Measurements from ENCODE around the gene PTPRT.

Gene PTPRT

DNA sequence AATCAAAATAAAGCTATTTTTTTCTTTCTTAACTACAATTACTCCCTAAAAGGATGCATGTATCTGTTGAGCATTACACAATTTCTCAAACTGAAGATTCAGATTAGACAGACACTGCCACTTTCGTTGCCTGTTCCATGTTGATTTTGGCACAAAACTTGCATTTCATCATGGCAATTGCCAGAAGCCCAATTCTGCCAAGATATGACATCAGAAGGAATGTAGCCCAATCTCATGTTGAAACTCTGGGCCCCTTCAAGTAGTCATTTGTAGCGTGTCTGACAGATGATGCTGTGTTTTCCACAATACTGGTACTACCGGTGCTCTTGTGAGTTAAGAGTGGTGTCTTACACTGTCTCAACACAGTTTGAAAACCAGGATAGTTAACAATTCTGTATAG, 705.4 kb downstream of the PTPRT start:
- ChIA-PET CTCF (no interaction called here), POLR2A (no interaction called here)
- TF ChIP-seq TARDBP (IDR thresholded peaks at IDR 0.05) (no peak), FOXK2 (IDR thresholded peaks at IDR 0.05) (no peak), NFRKB (IDR thresholded peaks at IDR 0.05) (no peak), LEF1 (IDR thresholded peaks at IDR 0.05; ENCODE audit: borderline replicate concordance) (no peak), L3MBTL2 (conservative IDR thresholded peaks at IDR 0.05) (no peak), ZNF384 (IDR thresholded peaks at IDR 0.05) (no peak), ARNT (IDR thresholded peaks at IDR 0.05) (no peak), FOXA1 (IDR thresholded peaks at IDR 0.05) (no peak), BHLHE40 (IDR thresholded peaks at IDR 0.05; ENCODE audit: borderline replicate concordance) (no peak), CTBP1 (IDR thresholded peaks at IDR 0.05; ENCODE audit: borderline replicate concordance) (no peak)
- DNase-seq (ENCODE audit: extremely low spot score): no peak

DNA sequence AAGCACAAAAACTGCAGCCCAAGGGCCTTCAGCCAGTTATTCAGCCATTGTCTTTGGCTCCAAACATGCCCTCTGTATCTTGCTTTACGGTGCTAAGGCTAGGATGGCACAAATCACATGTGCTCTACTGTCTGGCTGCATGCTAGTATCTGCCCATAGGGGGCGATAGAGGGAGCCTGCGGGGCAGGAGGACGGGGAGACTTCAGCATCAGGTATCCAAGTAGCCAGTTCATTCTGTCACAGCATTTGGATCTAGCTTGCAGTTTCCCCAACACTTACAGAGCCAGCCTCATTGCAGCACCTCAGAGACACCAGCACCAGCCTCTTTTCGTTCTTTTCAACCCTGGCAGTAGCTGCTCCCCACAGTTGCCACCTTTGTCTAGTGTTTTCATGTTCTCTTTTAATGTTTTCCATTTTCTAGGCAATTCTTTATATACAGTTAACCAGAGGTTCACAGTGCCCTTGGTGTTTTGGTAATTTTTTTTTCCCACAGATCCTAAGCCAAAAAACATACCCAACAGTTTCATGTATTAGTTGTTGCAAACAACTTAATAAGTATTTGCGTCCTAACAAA, 705.9 kb downstream of the PTPRT start:
- ChIA-PET POLR2A (no interaction called here), CTCF (no interaction called here)
- TF ChIP-seq CTBP1 (IDR thresholded peaks at IDR 0.05; ENCODE audit: borderline replicate concordance) (no peak), FOXA1 (IDR thresholded peaks at IDR 0.05) (no peak), SP1 (IDR thresholded peaks at IDR 0.05) (no peak), FOXM1 (IDR thresholded peaks at IDR 0.05; ENCODE audit: borderline replicate concordance) (no peak), FOXK2 (IDR thresholded peaks at IDR 0.05) (no peak), TARDBP (IDR thresholded peaks at IDR 0.05) (no peak), ELF4 (IDR thresholded peaks at IDR 0.05) (no peak), LEF1 (IDR thresholded peaks at IDR 0.05; ENCODE audit: borderline replicate concordance) (no peak), L3MBTL2 (conservative IDR thresholded peaks at IDR 0.05) (no peak), NFRKB (IDR thresholded peaks at IDR 0.05) (no peak), ZNF384 (IDR thresholded peaks at IDR 0.05) (no peak), BHLHE40 (IDR thresholded peaks at IDR 0.05; ENCODE audit: borderline replicate concordance) (no peak), HDGF (IDR thresholded peaks at IDR 0.05; ENCODE audit: borderline replicate concordance) (no peak), SUZ12 (IDR thresholded peaks at IDR 0.05) (no peak), ARNT (IDR thresholded peaks at IDR 0.05) (no peak)
- TF ChIP-seq, protein P1, sequence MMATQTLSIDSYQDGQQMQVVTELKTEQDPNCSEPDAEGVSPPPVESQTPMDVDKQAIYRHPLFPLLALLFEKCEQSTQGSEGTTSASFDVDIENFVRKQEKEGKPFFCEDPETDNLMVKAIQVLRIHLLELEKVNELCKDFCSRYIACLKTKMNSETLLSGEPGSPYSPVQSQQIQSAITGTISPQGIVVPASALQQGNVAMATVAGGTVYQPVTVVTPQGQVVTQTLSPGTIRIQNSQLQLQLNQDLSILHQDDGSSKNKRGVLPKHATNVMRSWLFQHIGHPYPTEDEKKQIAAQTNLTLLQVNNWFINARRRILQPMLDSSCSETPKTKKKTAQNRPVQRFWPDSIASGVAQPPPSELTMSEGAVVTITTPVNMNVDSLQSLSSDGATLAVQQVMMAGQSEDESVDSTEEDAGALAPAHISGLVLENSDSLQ (IDR thresholded peaks at IDR 0.05): no peak
- DNase-seq (ENCODE audit: extremely low spot score): peak; percentile 59

DNA sequence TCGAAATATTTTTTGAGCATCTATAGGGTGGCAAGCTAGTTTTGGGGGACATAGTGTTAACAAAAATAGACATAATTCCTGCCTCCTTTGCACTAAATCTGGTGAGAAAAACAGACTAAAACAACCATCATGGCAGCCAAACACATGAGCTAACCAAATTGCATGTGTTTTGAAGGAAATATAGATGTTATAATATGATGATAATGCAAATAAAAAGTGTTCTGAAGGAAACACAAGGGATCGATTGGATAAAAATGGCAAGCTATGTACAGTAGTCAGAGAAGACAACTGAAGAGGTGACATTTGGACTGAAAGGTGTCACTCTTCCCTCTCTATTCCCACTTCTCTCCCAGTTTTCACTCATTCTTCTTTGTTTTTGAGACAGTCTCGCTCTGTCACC, 706.9 kb downstream of the PTPRT start:
- POLR2A ChIA-PET: no interaction called here
- DNase-seq (ENCODE audit: extremely low spot score): no peak
- no peak for TF ChIP-seq LEF1 (IDR thresholded peaks at IDR 0.05; ENCODE audit: borderline replicate concordance)
- no peak for TF ChIP-seq ARNT (IDR thresholded peaks at IDR 0.05)
- TF ChIP-seq CTBP1 (IDR thresholded peaks at IDR 0.05; ENCODE audit: borderline replicate concordance): no peak
- TF ChIP-seq SP1 (IDR thresholded peaks at IDR 0.05): no peak
- no peak for TF ChIP-seq FOXM1 (IDR thresholded peaks at IDR 0.05; ENCODE audit: borderline replicate concordance)
- TF ChIP-seq FOXK2 (IDR thresholded peaks at IDR 0.05): no peak
- no peak for TF ChIP-seq L3MBTL2 (conservative IDR thresholded peaks at IDR 0.05)
- TF ChIP-seq BHLHE40 (IDR thresholded peaks at IDR 0.05; ENCODE audit: borderline replicate concordance): no peak
- TF ChIP-seq NFRKB (IDR thresholded peaks at IDR 0.05): no peak
- TF ChIP-seq, protein P1 (IDR thresholded peaks at IDR 0.05): no peak
- no peak for TF ChIP-seq ZNF384 (IDR thresholded peaks at IDR 0.05)
- TF ChIP-seq SUZ12 (IDR thresholded peaks at IDR 0.05): no peak
- TF ChIP-seq ELF4 (IDR thresholded peaks at IDR 0.05): no peak
- TF ChIP-seq FOXA1 (IDR thresholded peaks at IDR 0.05): no peak
- TF ChIP-seq TARDBP (IDR thresholded peaks at IDR 0.05): no peak
- TF ChIP-seq HDGF (IDR thresholded peaks at IDR 0.05; ENCODE audit: borderline replicate concordance): no peak
- CTCF ChIA-PET: interaction anchor here (0.5 kb wide), 1 partner anchor 41 kb away, joined by 3 read pairs; no protein-coding TSS in a partner anchor

GRCh38 chr20:42475773-42476172, 713.9 kb downstream of the PTPRT start:
- ChIA-PET CTCF (no interaction called here), POLR2A (no interaction called here)
- TF ChIP-seq ZNF384 (IDR thresholded peaks at IDR 0.05): no peak
- TF ChIP-seq BHLHE40 (IDR thresholded peaks at IDR 0.05; ENCODE audit: borderline replicate concordance): no peak
- TF ChIP-seq ARNT (IDR thresholded peaks at IDR 0.05): no peak
- no peak for TF ChIP-seq SP1 (IDR thresholded peaks at IDR 0.05)
- no peak for TF ChIP-seq SUZ12 (IDR thresholded peaks at IDR 0.05)
- no peak for TF ChIP-seq TARDBP (IDR thresholded peaks at IDR 0.05)
- no peak for TF ChIP-seq HDGF (IDR thresholded peaks at IDR 0.05; ENCODE audit: borderline replicate concordance)
- TF ChIP-seq, protein P1 (IDR thresholded peaks at IDR 0.05): no peak
- TF ChIP-seq LEF1 (IDR thresholded peaks at IDR 0.05; ENCODE audit: borderline replicate concordance): no peak
- no peak for TF ChIP-seq FOXK2 (IDR thresholded peaks at IDR 0.05)
- TF ChIP-seq FOXM1 (IDR thresholded peaks at IDR 0.05; ENCODE audit: borderline replicate concordance): no peak
- TF ChIP-seq NFRKB (IDR thresholded peaks at IDR 0.05): no peak
- TF ChIP-seq ELF4 (IDR thresholded peaks at IDR 0.05): no peak
- no peak for TF ChIP-seq CTBP1 (IDR thresholded peaks at IDR 0.05; ENCODE audit: borderline replicate concordance)
- no peak for TF ChIP-seq FOXA1 (IDR thresholded peaks at IDR 0.05)
- no peak for DNase-seq (ENCODE audit: extremely low spot score)

- ChIA-PET CTCF (no interaction called here), POLR2A (no interaction called here)
- DNase-seq (ENCODE audit: extremely low spot score): no peak
- TF ChIP-seq ARNT (IDR thresholded peaks at IDR 0.05) (no peak), FOXA1 (IDR thresholded peaks at IDR 0.05) (no peak), FOXM1 (IDR thresholded peaks at IDR 0.05; ENCODE audit: borderline replicate concordance) (no peak), LEF1 (IDR thresholded peaks at IDR 0.05; ENCODE audit: borderline replicate concordance) (no peak), ZNF384 (IDR thresholded peaks at IDR 0.05) (no peak), ELF4 (IDR thresholded peaks at IDR 0.05) (no peak)
Observed at GRCh38 chr20:42474646-42475045, 715.1 kb downstream of the PTPRT start.

GRCh38 chr20:42472198-42472597, 717.5 kb downstream of the PTPRT start:
- ChIA-PET CTCF (interaction anchor here (1.1 kb wide), 1 partner anchor 127 kb away, joined by 3 read pairs; no protein-coding TSS in a partner anchor), POLR2A (no interaction called here)
- no peak for TF ChIP-seq ARNT (IDR thresholded peaks at IDR 0.05)
- TF ChIP-seq, protein P1 (IDR thresholded peaks at IDR 0.05): no peak
- no peak for TF ChIP-seq HDGF (IDR thresholded peaks at IDR 0.05; ENCODE audit: borderline replicate concordance)
- TF ChIP-seq NFRKB (IDR thresholded peaks at IDR 0.05): no peak
- no peak for TF ChIP-seq FOXM1 (IDR thresholded peaks at IDR 0.05; ENCODE audit: borderline replicate concordance)
- TF ChIP-seq LEF1 (IDR thresholded peaks at IDR 0.05; ENCODE audit: borderline replicate concordance): no peak
- no peak for TF ChIP-seq SUZ12 (IDR thresholded peaks at IDR 0.05)
- TF ChIP-seq L3MBTL2 (conservative IDR thresholded peaks at IDR 0.05): no peak
- TF ChIP-seq BHLHE40 (IDR thresholded peaks at IDR 0.05; ENCODE audit: borderline replicate concordance): no peak
- TF ChIP-seq TARDBP (IDR thresholded peaks at IDR 0.05): no peak
- no peak for TF ChIP-seq FOXA1 (IDR thresholded peaks at IDR 0.05)
- TF ChIP-seq ZNF384 (IDR thresholded peaks at IDR 0.05): no peak
- no peak for TF ChIP-seq FOXK2 (IDR thresholded peaks at IDR 0.05)
- no peak for TF ChIP-seq ELF4 (IDR thresholded peaks at IDR 0.05)
- no peak for DNase-seq (ENCODE audit: extremely low spot score)
